OCI-LY1 (cell line): ENCODE results near the gene HAPSTR1.

Experiments
- H2AFZ ChIP-seq: fragments of 200-600 bp; sonication (generic), shearing (Covaris generic); 2 replicates; pipeline ENCODE4 v1.6.0; 2014; ENCODE audit warnings: antibody characterized with exemption, mild to moderate bottlenecking, low read length
- H3F3A ChIP-seq: fragments of 200-600 bp; sonication (generic), shearing (Covaris generic); 2 replicates; pipeline ENCODE4 v1.6.0; 2014; ENCODE audit warnings: mild to moderate bottlenecking, antibody characterized with exemption, low read length, moderate library complexity; ENCODE audit not compliant: insufficient read depth
- H3K27ac ChIP-seq: fragments of 200-600 bp; sonication (generic); 2 replicates; pipeline ENCODE4 v1.5.1; 2014; ENCODE audit warnings: low read length, mixed run types, mild to moderate bottlenecking, low read depth; ENCODE audit not compliant: poor library complexity, severe bottlenecking
- H3K27me3 ChIP-seq: fragments of 200-600 bp; sonication (generic); 2 replicates; pipeline ENCODE4 v1.6.0; 2014; ENCODE audit warnings: antibody characterized with exemption, mild to moderate bottlenecking, low read length, moderate library complexity; ENCODE audit not compliant: insufficient read depth
- H3K36me3 ChIP-seq: fragments of 200-600 bp; sonication (generic); 2 replicates; pipeline ENCODE4 v1.6.1; 2014; ENCODE audit warnings: mild to moderate bottlenecking, antibody characterized with exemption, low read length, moderate library complexity, mixed read lengths; ENCODE audit not compliant: insufficient read depth
- H3K4me1 ChIP-seq: fragments of 200-600 bp; sonication (generic); 2 replicates; pipeline ENCODE4 v1.5.1; 2014; ENCODE audit warnings: mild to moderate bottlenecking, low read length, moderate library complexity; ENCODE audit not compliant: insufficient read depth, severe bottlenecking
- H3K4me2 ChIP-seq: fragments of 200-600 bp; sonication (generic), shearing (Covaris generic); 2 replicates; pipeline ENCODE4 v1.6.1; 2014; ENCODE audit warnings: low read length
- H3K4me3 ChIP-seq: fragments of 200-600 bp; sonication (generic); 2 replicates; pipeline ENCODE4 v1.5.1; 2014; ENCODE audit warnings: low read length, low read depth, mild to moderate bottlenecking, mixed read lengths; ENCODE audit not compliant: poor library complexity, severe bottlenecking
- H3K79me2 ChIP-seq: fragments of 200-600 bp; shearing (Covaris generic); 2 replicates; pipeline ENCODE4 v1.6.1; 2016; ENCODE audit warnings: mixed run types, low read length, mixed read lengths; ENCODE audit not compliant: insufficient read depth
- H3K9ac ChIP-seq: fragments of 200-600 bp; sonication (generic), shearing (Covaris generic); 2 replicates; pipeline ENCODE4 v1.6.1; 2014; ENCODE audit warnings: mild to moderate bottlenecking, low read length, mixed read lengths
- H3K9me2 ChIP-seq: fragments of 200-600 bp; sonication (generic), shearing (Covaris generic); 2 replicates; pipeline ENCODE4 v1.6.1; 2014; ENCODE audit warnings: low read depth, mild to moderate bottlenecking, low read length, mixed read lengths
- H3K9me3 ChIP-seq: fragments of 200-600 bp; shearing (Covaris generic); 2 replicates; pipeline ENCODE4 v1.6.1; 2014; ENCODE audit warnings: low read length, mixed read lengths
- H4K20me1 ChIP-seq: fragments of 200-600 bp; sonication (generic), shearing (Covaris generic); 2 replicates; pipeline ENCODE4 v1.6.0; 2016; ENCODE audit warnings: mild to moderate bottlenecking, low read length; ENCODE audit not compliant: insufficient read depth
- EZH2 ChIP-seq: fragments of 200-600 bp; sonication (generic), shearing (Covaris generic); IDR thresholded peaks from 2 replicates; pipeline ENCODE4 v1.8.0; 2017; ENCODE audit warnings: borderline replicate concordance, mixed run types, mild to moderate bottlenecking, antibody characterized with exemption, low read length, moderate library complexity, mixed read lengths
- TF ChIP-seq, protein P1 (sequence below): fragments of 200-600 bp; sonication (generic), shearing (Covaris generic); IDR thresholded peaks from 2 replicates; pipeline ENCODE4 v1.5.1; 2017; ENCODE audit warnings: mild to moderate bottlenecking, antibody characterized with exemption, low read length, moderate library complexity, mixed read lengths

HAPSTR1 gene

DNA sequence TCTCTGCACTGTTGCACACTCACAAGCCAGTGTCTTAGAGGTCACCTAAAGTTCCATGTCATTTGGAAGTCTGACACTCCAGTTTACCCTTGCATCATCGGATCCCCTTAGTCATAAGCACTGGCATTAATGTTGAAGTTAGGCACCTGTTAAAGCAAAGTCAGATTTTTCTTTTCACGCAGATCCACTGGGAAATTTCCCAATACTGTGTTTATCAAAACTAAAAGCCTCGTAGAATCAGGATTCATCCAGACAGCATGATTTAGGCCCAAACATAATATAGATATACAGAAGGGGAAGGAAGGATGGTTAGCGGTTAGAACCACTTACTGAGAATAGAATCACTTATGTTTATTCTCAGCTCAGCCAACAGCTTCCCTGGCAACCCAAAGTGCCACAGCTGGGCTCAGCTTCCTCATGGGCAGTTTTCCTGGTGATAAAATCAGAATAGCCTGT, 30.1 kb upstream of the HAPSTR1 start:
- no peaks in the 10 kb centered on the region for H3K9me2 ChIP-seq
- H3K4me1 ChIP-seq: peaks cover 9% of the 10 kb centered on the region
- no peak overlapping the region for H3K9ac ChIP-seq
- H3F3A ChIP-seq: no peaks in the 10 kb centered on the region
- H3K4me3 ChIP-seq: no peak overlapping the region
- H3K9me3 ChIP-seq: no peaks in the 10 kb centered on the region
- no peaks in the 10 kb centered on the region; the same call in 1 of the 2 replicates for H3K27me3 ChIP-seq
- no peak overlapping the region for H3K4me2 ChIP-seq
- no peaks in the 10 kb centered on the region; the same call in 1 of the 2 replicates for H3K36me3 ChIP-seq
- H3K79me2 ChIP-seq: no peaks in the 10 kb centered on the region
- no peak overlapping the region for H3K27ac ChIP-seq
- H4K20me1 ChIP-seq: no peaks in the 10 kb centered on the region
- TF ChIP-seq EZH2: no peak
- TF ChIP-seq, protein P1, sequence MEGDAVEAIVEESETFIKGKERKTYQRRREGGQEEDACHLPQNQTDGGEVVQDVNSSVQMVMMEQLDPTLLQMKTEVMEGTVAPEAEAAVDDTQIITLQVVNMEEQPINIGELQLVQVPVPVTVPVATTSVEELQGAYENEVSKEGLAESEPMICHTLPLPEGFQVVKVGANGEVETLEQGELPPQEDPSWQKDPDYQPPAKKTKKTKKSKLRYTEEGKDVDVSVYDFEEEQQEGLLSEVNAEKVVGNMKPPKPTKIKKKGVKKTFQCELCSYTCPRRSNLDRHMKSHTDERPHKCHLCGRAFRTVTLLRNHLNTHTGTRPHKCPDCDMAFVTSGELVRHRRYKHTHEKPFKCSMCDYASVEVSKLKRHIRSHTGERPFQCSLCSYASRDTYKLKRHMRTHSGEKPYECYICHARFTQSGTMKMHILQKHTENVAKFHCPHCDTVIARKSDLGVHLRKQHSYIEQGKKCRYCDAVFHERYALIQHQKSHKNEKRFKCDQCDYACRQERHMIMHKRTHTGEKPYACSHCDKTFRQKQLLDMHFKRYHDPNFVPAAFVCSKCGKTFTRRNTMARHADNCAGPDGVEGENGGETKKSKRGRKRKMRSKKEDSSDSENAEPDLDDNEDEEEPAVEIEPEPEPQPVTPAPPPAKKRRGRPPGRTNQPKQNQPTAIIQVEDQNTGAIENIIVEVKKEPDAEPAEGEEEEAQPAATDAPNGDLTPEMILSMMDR: no peak
- H2AFZ ChIP-seq: no peak overlapping the region

DNA sequence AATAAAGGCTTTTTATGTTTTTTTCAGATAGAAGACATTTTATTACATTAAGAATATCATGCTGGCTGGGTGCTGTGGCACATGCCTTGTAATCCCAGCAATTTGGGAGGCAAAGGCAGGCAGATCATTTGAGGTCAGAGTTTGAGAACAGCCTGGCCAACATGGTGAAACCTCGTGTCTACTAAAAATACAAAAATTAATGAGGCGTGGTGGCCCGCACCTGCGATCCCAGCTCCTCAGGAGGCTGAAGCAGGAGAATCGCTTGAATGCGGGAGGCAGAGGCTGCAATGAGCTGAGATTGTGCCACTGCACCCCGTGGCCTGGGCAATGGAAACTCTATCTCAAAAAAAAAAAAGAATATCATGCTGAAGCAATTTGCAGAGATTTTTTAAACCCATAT, 29.1 kb upstream of the HAPSTR1 start:
- no peak overlapping the region for H3K27ac ChIP-seq
- H3K9me2 ChIP-seq: no peaks in the 10 kb centered on the region
- H4K20me1 ChIP-seq: no peaks in the 10 kb centered on the region
- no peak overlapping the region for H2AFZ ChIP-seq
- H3F3A ChIP-seq: no peaks in the 10 kb centered on the region
- no peak overlapping the region for H3K4me3 ChIP-seq
- peaks cover 4% of the 10 kb centered on the region for H3K4me1 ChIP-seq
- no peak for TF ChIP-seq EZH2
- TF ChIP-seq, protein P1: no peak
- H3K9me3 ChIP-seq: no peaks in the 10 kb centered on the region
- H3K4me2 ChIP-seq: no peak overlapping the region
- H3K9ac ChIP-seq: no peak overlapping the region
- H3K36me3 ChIP-seq: no peaks in the 10 kb centered on the region; the same call in 1 of the 2 replicates
- H3K79me2 ChIP-seq: no peaks in the 10 kb centered on the region
- no peaks in the 10 kb centered on the region; the same call in 1 of the 2 replicates for H3K27me3 ChIP-seq

DNA sequence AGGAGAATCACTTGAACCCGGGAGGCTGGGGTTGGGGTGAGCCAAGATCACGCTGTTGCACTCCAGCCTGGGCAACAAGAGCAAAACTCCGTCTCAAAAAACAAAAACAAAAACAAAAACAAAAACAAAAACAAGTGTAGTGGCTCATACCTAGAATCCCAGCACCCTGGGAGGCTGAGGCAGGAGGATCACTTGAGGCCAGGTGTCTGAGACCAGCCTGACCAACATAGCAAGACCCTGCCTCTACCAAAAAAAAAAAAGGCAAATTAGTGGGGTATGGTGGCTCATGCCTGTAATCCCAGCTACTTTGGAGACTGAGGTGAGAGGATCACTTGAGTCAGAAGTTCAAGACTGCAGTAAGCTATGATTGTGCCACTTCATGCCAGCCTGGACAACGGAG, 26.4 kb upstream of the HAPSTR1 start:
- Histone ChIP-seq H2AFZ (no peak overlapping the region), H3K9ac (no peak overlapping the region), H3K27me3 (no peaks in the 10 kb centered on the region), H4K20me1 (no peaks in the 10 kb centered on the region), H3K27ac (no peak overlapping the region), H3F3A (no peaks in the 10 kb centered on the region), H3K79me2 (no peaks in the 10 kb centered on the region), H3K9me3 (no peaks in the 10 kb centered on the region), H3K36me3 (no peaks in the 10 kb centered on the region), H3K4me1 (peaks cover 4% of the 10 kb centered on the region), H3K4me3 (no peak overlapping the region), H3K4me2 (no peak overlapping the region), H3K9me2 (no peaks in the 10 kb centered on the region)
- TF ChIP-seq, protein P1: no peak
- no peak for TF ChIP-seq EZH2
